Measurements from ENCODE around the gene ADAM22. TPM values are rescaled to one million over a fixed set of nuclear protein-coding genes. Genes with fewer than 3 reads are reported as not detected.

ADAM22 gene
- total and polyA plus RNA-seq, 12 donors = 0.19 to 3.7 (median 1.5) TPM

GRCh38 chr7:88040694-88041093 lies 106.6 kb downstream of the ADAM22 start:
- no peak for ATAC-seq
- TF ChIP-seq, protein P1, sequence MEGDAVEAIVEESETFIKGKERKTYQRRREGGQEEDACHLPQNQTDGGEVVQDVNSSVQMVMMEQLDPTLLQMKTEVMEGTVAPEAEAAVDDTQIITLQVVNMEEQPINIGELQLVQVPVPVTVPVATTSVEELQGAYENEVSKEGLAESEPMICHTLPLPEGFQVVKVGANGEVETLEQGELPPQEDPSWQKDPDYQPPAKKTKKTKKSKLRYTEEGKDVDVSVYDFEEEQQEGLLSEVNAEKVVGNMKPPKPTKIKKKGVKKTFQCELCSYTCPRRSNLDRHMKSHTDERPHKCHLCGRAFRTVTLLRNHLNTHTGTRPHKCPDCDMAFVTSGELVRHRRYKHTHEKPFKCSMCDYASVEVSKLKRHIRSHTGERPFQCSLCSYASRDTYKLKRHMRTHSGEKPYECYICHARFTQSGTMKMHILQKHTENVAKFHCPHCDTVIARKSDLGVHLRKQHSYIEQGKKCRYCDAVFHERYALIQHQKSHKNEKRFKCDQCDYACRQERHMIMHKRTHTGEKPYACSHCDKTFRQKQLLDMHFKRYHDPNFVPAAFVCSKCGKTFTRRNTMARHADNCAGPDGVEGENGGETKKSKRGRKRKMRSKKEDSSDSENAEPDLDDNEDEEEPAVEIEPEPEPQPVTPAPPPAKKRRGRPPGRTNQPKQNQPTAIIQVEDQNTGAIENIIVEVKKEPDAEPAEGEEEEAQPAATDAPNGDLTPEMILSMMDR (IDR thresholded peaks at IDR 0.05) = no peak

GRCh38 chr7:88041583-88041982 lies 107.5 kb downstream of the ADAM22 start:
- TF ChIP-seq, protein P1 (IDR thresholded peaks at IDR 0.05) = no peak
- no peaks in the 10 kb centered on the region for H3K9me3 ChIP-seq
- no peaks in the 10 kb centered on the region for H3K36me3 ChIP-seq
- H3K4me3 ChIP-seq = no peak overlapping the region
- intact Hi-C loops (cut with DNase I) = no loop called here
- no peak overlapping the region for H3K27ac ChIP-seq
- H3K4me1 ChIP-seq = peaks cover 0 to 13% (median 6%) of the 10 kb centered on the region in 9 donors
- no peaks in the 10 kb centered on the region for H3K27me3 ChIP-seq
- DNase-seq = no peak
- ATAC-seq = no peak
- WGBS, 2 donors = 93 to 97% methylated on average over 1 of the region's 1 CpG

More at GRCh38 chr7:88040694-88041093, 106.6 kb downstream of the ADAM22 start:
- Histone ChIP-seq H3K4me3 (no peak overlapping the region), H3K9me3 (no peaks in the 10 kb centered on the region), H3K27ac (no peak overlapping the region), H3K36me3 (no peaks in the 10 kb centered on the region), H3K27me3 (no peaks in the 10 kb centered on the region), H3K4me1 (peaks cover 0 to 6% (median 0%) of the 10 kb centered on the region in 9 donors)
- 45 to 57% methylated on average over 1 of the region's 1 CpG for WGBS, 2 donors
- intact Hi-C loops (cut with DNase I) = no loop called here
- no peak for DNase-seq

DNA sequence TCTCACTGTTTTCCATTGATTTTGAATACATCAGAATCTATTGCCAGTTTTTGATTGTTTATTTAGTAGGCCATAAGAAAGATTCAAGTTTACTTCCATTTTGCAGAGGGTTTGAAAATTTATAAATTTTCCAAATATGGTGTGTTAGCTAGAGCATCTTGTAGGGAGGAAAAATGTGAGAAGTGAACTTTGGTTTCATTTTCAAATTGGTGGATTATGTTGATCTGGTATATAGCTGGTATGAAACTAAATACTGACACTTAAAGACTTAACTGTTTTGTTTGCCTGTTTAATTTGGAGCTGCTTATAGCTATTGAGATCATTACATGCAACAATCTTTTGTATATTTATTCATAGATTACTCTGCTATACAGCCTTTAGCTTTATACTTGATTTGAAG lies 108.1 kb downstream of the ADAM22 start:
- ATAC-seq = no peak
- Histone ChIP-seq H3K9me3 (no peaks in the 10 kb centered on the region), H3K27me3 (no peaks in the 10 kb centered on the region), H3K36me3 (no peaks in the 10 kb centered on the region), H3K4me1 (peaks cover 0 to 19% (median 10%) of the 10 kb centered on the region in 9 donors), H3K4me3 (peak overlapping the region in 1 of 10 donors; percentile 1), H3K27ac (no peak overlapping the region)
- no peak for DNase-seq
- intact Hi-C loops (cut with DNase I) = no loop called here
- TF ChIP-seq, protein P1 (IDR thresholded peaks at IDR 0.05) = no peak

- H3K9me3 ChIP-seq = no peaks in the 10 kb centered on the region
- intact Hi-C loops (cut with DNase I) = no loop called here
- no peak overlapping the region for H3K4me3 ChIP-seq
- H3K27ac ChIP-seq = no peak overlapping the region
- H3K4me1 ChIP-seq = peaks cover 0 to 20% (median 10%) of the 10 kb centered on the region in 9 donors
- DNase-seq (no peak), ATAC-seq (no peak)
- WGBS, 2 donors = 95 to 100% methylated on average over 1 of the region's 1 CpG
- TF ChIP-seq, protein P1 (IDR thresholded peaks at IDR 0.05) = no peak
- H3K27me3 ChIP-seq = no peaks in the 10 kb centered on the region
- no peaks in the 10 kb centered on the region for H3K36me3 ChIP-seq
Measured at GRCh38 chr7:88042803-88043202, 108.8 kb downstream of the ADAM22 start.

All from heart right ventricle (tissue), 16 donors.